ENCODE measurements around the gene RBM20. TPM values are rescaled to one million over a fixed set of nuclear protein-coding genes. Genes with fewer than 3 reads are reported as not detected.

Gene RBM20
- total and polyA plus RNA-seq, 2 donors, result 1.6 to 3.8 TPM

GRCh38 chr10:110813743-110814472 is 169.8 kb downstream of the RBM20 start:
- no peaks in the 10 kb centered on the region for H3K9me3 ChIP-seq (ENCODE audit: control insufficient read depth in 2 of 2, insufficient read depth in 1 of 2, low read length in 1 of 2)
- no peak overlapping the region for H3K27ac ChIP-seq (ENCODE audit: low read depth in 1 of 2, low read length in 1 of 2)
- no peaks in the 10 kb centered on the region for H3K36me3 ChIP-seq (ENCODE audit: control insufficient read depth in 2 of 2, insufficient read depth in 2 of 2, low read length in 1 of 2)
- H3K4me1 ChIP-seq (ENCODE audit: control insufficient read depth in 2 of 2, insufficient read depth in 2 of 2, low read length in 2 of 2), result peaks cover 13 to 40% of the 10 kb centered on the region in 2 donors
- DNase-seq (ENCODE audit: low read depth in 6 of 9, low spot score in 9 of 9), result peak in 1 of 9 donors; percentile 53
- H3K4me3 ChIP-seq (ENCODE audit: low read length in 2 of 2), result no peak overlapping the region
- no peaks in the 10 kb centered on the region for H3K27me3 ChIP-seq (ENCODE audit: control insufficient read depth in 2 of 2, insufficient read depth in 1 of 2, low read length in 1 of 2)
- 83% methylated on average over 8 of the region's 8 CpGs for WGBS

- H3K4me1 ChIP-seq (ENCODE audit: control insufficient read depth in 2 of 2, insufficient read depth in 2 of 2, low read length in 2 of 2), result peaks cover 13 to 46% of the 10 kb centered on the region in 2 donors
Observed at GRCh38 chr10:110815354-110816004, 171.3 kb downstream of the RBM20 start.

GRCh38 chr10:110817614-110818013 is 173.5 kb downstream of the RBM20 start:
- peak in 2 of 9 donors; percentile 49 to 63 for DNase-seq (ENCODE audit: low read depth in 6 of 9, low spot score in 9 of 9)
- Histone ChIP-seq H3K9me3 (ENCODE audit: control insufficient read depth in 2 of 2, insufficient read depth in 1 of 2, low read length in 1 of 2) (no peaks in the 10 kb centered on the region), H3K36me3 (ENCODE audit: control insufficient read depth in 2 of 2, insufficient read depth in 2 of 2, low read length in 1 of 2) (no peaks in the 10 kb centered on the region), H3K27ac (ENCODE audit: low read depth in 1 of 2, low read length in 1 of 2) (peak overlapping the region; percentile 59 to 68), H3K4me1 (ENCODE audit: control insufficient read depth in 2 of 2, insufficient read depth in 2 of 2, low read length in 2 of 2) (peaks cover 13 to 58% of the 10 kb centered on the region in 2 donors), H3K27me3 (ENCODE audit: control insufficient read depth in 2 of 2, insufficient read depth in 1 of 2, low read length in 1 of 2) (no peaks in the 10 kb centered on the region), H3K4me3 (ENCODE audit: low read length in 2 of 2) (no peak overlapping the region)
- 68% methylated on average over 4 of the region's 4 CpGs for WGBS

More at GRCh38 chr10:110815354-110816004, 171.3 kb downstream of the RBM20 start:
- Histone ChIP-seq H3K9me3 (ENCODE audit: control insufficient read depth in 2 of 2, insufficient read depth in 1 of 2, low read length in 1 of 2) (no peaks in the 10 kb centered on the region), H3K4me3 (ENCODE audit: low read length in 2 of 2) (no peak overlapping the region), H3K36me3 (ENCODE audit: control insufficient read depth in 2 of 2, insufficient read depth in 2 of 2, low read length in 1 of 2) (no peaks in the 10 kb centered on the region), H3K27me3 (ENCODE audit: control insufficient read depth in 2 of 2, insufficient read depth in 1 of 2, low read length in 1 of 2) (no peaks in the 10 kb centered on the region), H3K27ac (ENCODE audit: low read depth in 1 of 2, low read length in 1 of 2) (peak overlapping the region in 1 of 2 donors; percentile 52)
- DNase-seq (ENCODE audit: low read depth in 6 of 9, low spot score in 9 of 9), result peak in 1 of 9 donors; percentile 24
- WGBS, result 83% methylated on average over 1 of the region's 1 CpG

GRCh38 chr10:110818311-110819256 is 174.4 kb downstream of the RBM20 start:
- no peaks in the 10 kb centered on the region for H3K27me3 ChIP-seq (ENCODE audit: control insufficient read depth in 2 of 2, insufficient read depth in 1 of 2, low read length in 1 of 2)
- no peaks in the 10 kb centered on the region for H3K36me3 ChIP-seq (ENCODE audit: control insufficient read depth in 2 of 2, insufficient read depth in 2 of 2, low read length in 1 of 2)
- no peak overlapping the region for H3K4me3 ChIP-seq (ENCODE audit: low read length in 2 of 2)
- 92% methylated on average over 8 of the region's 8 CpGs for WGBS
- no peak overlapping the region for H3K27ac ChIP-seq (ENCODE audit: low read depth in 1 of 2, low read length in 1 of 2)
- H3K4me1 ChIP-seq (ENCODE audit: control insufficient read depth in 2 of 2, insufficient read depth in 2 of 2, low read length in 2 of 2), result peaks cover 13 to 63% of the 10 kb centered on the region in 2 donors
- DNase-seq (ENCODE audit: low read depth in 6 of 9, low spot score in 9 of 9), result no peak
- H3K9me3 ChIP-seq (ENCODE audit: control insufficient read depth in 2 of 2, insufficient read depth in 1 of 2, low read length in 1 of 2), result no peaks in the 10 kb centered on the region

- no peak for DNase-seq (ENCODE audit: low read depth in 6 of 9, low spot score in 9 of 9)
- H3K4me1 ChIP-seq (ENCODE audit: control insufficient read depth in 2 of 2, insufficient read depth in 2 of 2, low read length in 2 of 2), result peaks cover 13 to 54% of the 10 kb centered on the region in 2 donors
- no peaks in the 10 kb centered on the region for H3K9me3 ChIP-seq (ENCODE audit: control insufficient read depth in 2 of 2, insufficient read depth in 1 of 2, low read length in 1 of 2)
- 97% methylated on average over 8 of the region's 8 CpGs for WGBS
- peak overlapping the region in 1 of 2 donors; percentile 47 for H3K27ac ChIP-seq (ENCODE audit: low read depth in 1 of 2, low read length in 1 of 2)
- H3K36me3 ChIP-seq (ENCODE audit: control insufficient read depth in 2 of 2, insufficient read depth in 2 of 2, low read length in 1 of 2), result no peaks in the 10 kb centered on the region
- H3K4me3 ChIP-seq (ENCODE audit: low read length in 2 of 2), result no peak overlapping the region
- H3K27me3 ChIP-seq (ENCODE audit: control insufficient read depth in 2 of 2, insufficient read depth in 1 of 2, low read length in 1 of 2), result no peaks in the 10 kb centered on the region
Observed at GRCh38 chr10:110820321-110820814, 176.2 kb downstream of the RBM20 start.

GRCh38 chr10:110821508-110821907 is 177.4 kb downstream of the RBM20 start:
- Histone ChIP-seq H3K9me3 (ENCODE audit: control insufficient read depth in 2 of 2, insufficient read depth in 1 of 2, low read length in 1 of 2) (no peaks in the 10 kb centered on the region), H3K36me3 (ENCODE audit: control insufficient read depth in 2 of 2, insufficient read depth in 2 of 2, low read length in 1 of 2) (no peaks in the 10 kb centered on the region), H3K4me1 (ENCODE audit: control insufficient read depth in 2 of 2, insufficient read depth in 2 of 2, low read length in 2 of 2) (peaks cover 7 to 43% of the 10 kb centered on the region in 2 donors), H3K27me3 (ENCODE audit: control insufficient read depth in 2 of 2, insufficient read depth in 1 of 2, low read length in 1 of 2) (no peaks in the 10 kb centered on the region), H3K4me3 (ENCODE audit: low read length in 2 of 2) (no peak overlapping the region), H3K27ac (ENCODE audit: low read depth in 1 of 2, low read length in 1 of 2) (peak overlapping the region in 1 of 2 donors; percentile 26)
- WGBS, result 95% methylated on average over 7 of the region's 7 CpGs
- no peak for DNase-seq (ENCODE audit: low read depth in 6 of 9, low spot score in 9 of 9)

GRCh38 chr10:110822035-110822711 is 178.0 kb downstream of the RBM20 start:
- Histone ChIP-seq H3K4me3 (ENCODE audit: low read length in 2 of 2) (no peak overlapping the region), H3K4me1 (ENCODE audit: control insufficient read depth in 2 of 2, insufficient read depth in 2 of 2, low read length in 2 of 2) (peaks cover 3 to 36% of the 10 kb centered on the region in 2 donors), H3K27me3 (ENCODE audit: control insufficient read depth in 2 of 2, insufficient read depth in 1 of 2, low read length in 1 of 2) (no peaks in the 10 kb centered on the region), H3K27ac (ENCODE audit: low read depth in 1 of 2, low read length in 1 of 2) (peak overlapping the region; percentile 42 to 53), H3K9me3 (ENCODE audit: control insufficient read depth in 2 of 2, insufficient read depth in 1 of 2, low read length in 1 of 2) (no peaks in the 10 kb centered on the region), H3K36me3 (ENCODE audit: control insufficient read depth in 2 of 2, insufficient read depth in 2 of 2, low read length in 1 of 2) (no peaks in the 10 kb centered on the region)
- DNase-seq (ENCODE audit: low read depth in 6 of 9, low spot score in 9 of 9), result no peak
- 79% methylated on average over 4 of the region's 4 CpGs for WGBS

GRCh38 chr10:110822712-110823311 is 178.7 kb downstream of the RBM20 start:
- peaks cover 0 to 30% of the 10 kb centered on the region in 2 donors for H3K4me1 ChIP-seq (ENCODE audit: control insufficient read depth in 2 of 2, insufficient read depth in 2 of 2, low read length in 2 of 2)
- no peak for DNase-seq (ENCODE audit: low read depth in 6 of 9, low spot score in 9 of 9)
- no peak overlapping the region for H3K4me3 ChIP-seq (ENCODE audit: low read length in 2 of 2)
- 90% methylated on average over 8 of the region's 8 CpGs for WGBS
- H3K27ac ChIP-seq (ENCODE audit: low read depth in 1 of 2, low read length in 1 of 2), result peak overlapping the region in 1 of 2 donors; percentile 42
- H3K9me3 ChIP-seq (ENCODE audit: control insufficient read depth in 2 of 2, insufficient read depth in 1 of 2, low read length in 1 of 2), result no peaks in the 10 kb centered on the region
- no peaks in the 10 kb centered on the region for H3K36me3 ChIP-seq (ENCODE audit: control insufficient read depth in 2 of 2, insufficient read depth in 2 of 2, low read length in 1 of 2)
- H3K27me3 ChIP-seq (ENCODE audit: control insufficient read depth in 2 of 2, insufficient read depth in 1 of 2, low read length in 1 of 2), result no peaks in the 10 kb centered on the region

Measured in thymus (tissue), 11 donors.